Lung (tissue), 12 donors: Measurements from ENCODE around the gene NDUFV1. TPM values are rescaled to one million over a fixed set of nuclear protein-coding genes. Genes with fewer than 3 reads are reported as not detected.

ENCODE experiments used
- ATAC-seq: fragments of 200-7000 bp; cut with Tn5 transposase; one replicate; pipeline ENCODE4 v1.9.1; 2020; ENCODE audit warnings: moderate number of reproducible peaks; ENCODE audit not compliant: insufficient read depth, low FRiP score
- DNase-seq, 3 donors: peaks; one replicate each; pipeline ENCODE4 v3.0.0-alpha.2; 2013 to 2017
- H3K27ac ChIP-seq, 2 donors: one replicate each; pipeline ENCODE4 v1.5.1; 2013; ENCODE audit warnings: mild to moderate bottlenecking in 2 of 2, moderate library complexity in 2 of 2, control low read depth in 1 of 2, inconsistent platforms in 1 of 2, low read depth in 1 of 2, low read length in 1 of 2
- H3K27me3 ChIP-seq, 3 donors: one replicate each; pipeline ENCODE4 v1.5.1; 2013; ENCODE audit warnings: low read length in 2 of 3; ENCODE audit not compliant: control insufficient read depth in 3 of 3, insufficient read depth in 3 of 3
- H3K36me3 ChIP-seq, 4 donors: one replicate each; pipeline ENCODE4 v1.5.1; 2013; ENCODE audit warnings: low read length in 4 of 4, mild to moderate bottlenecking in 1 of 4, moderate library complexity in 1 of 4; ENCODE audit not compliant: control insufficient read depth in 4 of 4, insufficient read depth in 4 of 4
- H3K4me1 ChIP-seq, 5 donors: one replicate each; pipeline ENCODE4 v1.5.1; 2013; ENCODE audit warnings: low read length in 5 of 5, mild to moderate bottlenecking in 2 of 5, moderate library complexity in 1 of 5; ENCODE audit not compliant: control insufficient read depth in 5 of 5, insufficient read depth in 5 of 5
- H3K4me3 ChIP-seq: one replicate; pipeline ENCODE4 v1.5.1; 2013; ENCODE audit warnings: mild to moderate bottlenecking, control low read depth, moderate library complexity
- H3K9ac ChIP-seq, 2 donors: one replicate each; pipeline ENCODE4 v1.5.1; 2013; ENCODE audit warnings: low read length in 2 of 2, control low read depth in 1 of 2; ENCODE audit not compliant: insufficient read depth in 1 of 2
- H3K9me3 ChIP-seq, 4 donors: one replicate each; pipeline ENCODE4 v1.5.1; 2013; ENCODE audit warnings: low read length in 3 of 4, mild to moderate bottlenecking in 1 of 4, moderate library complexity in 1 of 4; ENCODE audit not compliant: control insufficient read depth in 4 of 4, insufficient read depth in 3 of 4
- CTCF ChIP-seq: IDR thresholded peaks from 2 replicates; pipeline ENCODE4 v1.5.1; 2012; ENCODE audit warnings: mild to moderate bottlenecking; ENCODE audit errors: control extremely low read depth, extremely low read depth
- WGBS, 2 donors: extraction: QIAGEN DNeasy Blood & Tissue Kit; methylation state at CpG; one replicate each; pipeline ENCODE4 v1.1.7; 2013; 5-methylcytosine and 5-hydroxymethylcytosine counted together
- polyA plus RNA-seq, 2 donors: library from polyadenylated mRNA; stranded (reverse); fragments of 200-250 nt; gene quantifications; one replicate each; pipeline ENCODE4 v1.2.1, GENCODE V29; 2013
- total RNA-seq, 2 donors: library from RNA; depleted of rRNA in 1 of 2; stranded (reverse); fragments of >200 nt in 1 of 2; gene quantifications; one replicate each; pipeline ENCODE4 v1.2.1, GENCODE V29; 2014 to 2021
- donor health status: control.
- donor health status: control.
- donor health status: Bipolar disorder and iron deficiency.
- donor health status: healthy.
- donor health status: DM: yes; HTN: yes; CAD: no.

The NDUFV1 gene
- total and polyA plus RNA-seq, 4 donors = 113 to 191 (median 140) TPM

- Histone ChIP-seq H3K9me3 (no peaks in the 10 kb centered on the region), H3K4me1 (peaks cover 0 to 8% (median 4%) of the 10 kb centered on the region in 5 donors), H3K36me3 (no peaks in the 10 kb centered on the region), H3K27me3 (no peaks in the 10 kb centered on the region), H3K9ac (no peak overlapping the region), H3K4me3 (no peak overlapping the region), H3K27ac (no peak overlapping the region)
- WGBS, 2 donors = 92 to 94% methylated on average over 6 of the region's 6 CpGs
- DNase-seq = no peak
- TF ChIP-seq CTCF = no peak
- ATAC-seq = no peak
Observed at GRCh38 chr11:67627441-67627811, 20.7 kb downstream of the NDUFV1 start.

GRCh38 chr11:67627812-67628624, 21.3 kb downstream of the NDUFV1 start:
- H3K9ac ChIP-seq = no peak overlapping the region

GRCh38 chr11:67628710-67629385, 22.1 kb downstream of the NDUFV1 start:
- H3K36me3 ChIP-seq = no peaks in the 10 kb centered on the region
- H3K27me3 ChIP-seq = no peaks in the 10 kb centered on the region
- no peak for ATAC-seq
- DNase-seq = no peak
- no peak overlapping the region for H3K9ac ChIP-seq
- 55 to 66% methylated on average over 25 of the region's 25 CpGs for WGBS, 2 donors
- H3K4me1 ChIP-seq = peaks cover 0 to 8% (median 4%) of the 10 kb centered on the region in 5 donors
- H3K4me3 ChIP-seq = no peak overlapping the region
- H3K27ac ChIP-seq = no peak overlapping the region
- no peaks in the 10 kb centered on the region for H3K9me3 ChIP-seq
- no peak for TF ChIP-seq CTCF

More at GRCh38 chr11:67627812-67628624, 21.3 kb downstream of the NDUFV1 start:
- 89% methylated on average over 15 of the region's 15 CpGs for WGBS, 2 donors
- H3K36me3 ChIP-seq = no peaks in the 10 kb centered on the region
- H3K4me1 ChIP-seq = peaks cover 0 to 8% (median 4%) of the 10 kb centered on the region in 5 donors
- ATAC-seq (no peak), DNase-seq (no peak)
- no peaks in the 10 kb centered on the region for H3K27me3 ChIP-seq
- H3K9me3 ChIP-seq = no peaks in the 10 kb centered on the region
- no peak for TF ChIP-seq CTCF
- no peak overlapping the region for H3K27ac ChIP-seq
- no peak overlapping the region for H3K4me3 ChIP-seq
